Loucy (cell line): Measurements from ENCODE around the gene PRRT4.

Experiments
- CTCF ChIP-seq: fragments of 200-600 bp; sonication (generic); conservative IDR thresholded peaks from 2 replicates; pipeline ENCODE4 v1.5.1; 2014; ENCODE audit warnings: mild to moderate bottlenecking, antibody characterized with exemption, low read length
- EZH2phosphoT487 ChIP-seq: fragments of 200-600 bp; IDR thresholded peaks from 2 replicates; pipeline ENCODE4 v1.6.1; 2018; ENCODE audit warnings: antibody characterized with exemption, mild to moderate bottlenecking, moderate library complexity, borderline replicate concordance

GRCh38 chr7:128376077-128376476 lies 14.6 kb upstream of the PRRT4 start:
- TF ChIP-seq EZH2phosphoT487, result no peak
- no peak for TF ChIP-seq CTCF
